Panc1 (cell line): ENCODE data around the gene ERICH3. TPM values are rescaled to one million over a fixed set of nuclear protein-coding genes. Genes with fewer than 3 reads are reported as not detected.

Source experiments
- ATAC-seq: fragments of 200-7000 bp; cut with Tn5 transposase; 2 replicates; pipeline ENCODE4 v1.9.1; 2020; ENCODE audit warnings: mild to moderate bottlenecking, moderate library complexity
- BruUV-seq: library from RNA; stranded (reverse); fragments of 400-500 nt; replicated peaks from 2 replicates; lab custom pipeline; 2021; lab: Mats Ljungman, UMichigan
- CTCF ChIA-PET: fragments of 300-600 bp; sonication (Branson Sonifier 250); formaldehyde crosslinking; loops from one replicate; lab custom pipeline; 2022; ENCODE audit warnings: antibody characterized with exemption; lab: Charles Lee
- POLR2A ChIA-PET: fragments of 300-600 bp; sonication (Branson Sonifier 250); formaldehyde crosslinking; loops from one replicate; lab custom pipeline; 2022; ENCODE audit warnings: antibody characterized with exemption; lab: Charles Lee
- DNase-seq: peaks from one replicate; pipeline ENCODE4 v3.0.0-alpha.2; 2010; ENCODE audit warnings: low read depth, low spot score
- H3K27ac ChIP-seq: 2 replicates; pipeline ENCODE4 v1.5.1; 2011; ENCODE audit warnings: mild to moderate bottlenecking, low read length, inconsistent platforms
- H3K27me3 ChIP-seq: fragments of 200-500 bp; sonication (Bioruptor generic); 2 replicates; pipeline ENCODE4 v1.6.0; 2014; ENCODE audit warnings: low read length, inconsistent platforms; ENCODE audit not compliant: control insufficient read depth, insufficient read depth
- H3K36me3 ChIP-seq: fragments of 200-500 bp; sonication (Bioruptor generic); 2 replicates; pipeline ENCODE4 v1.5.1; 2014; ENCODE audit warnings: inconsistent platforms, mild to moderate bottlenecking, low read length, moderate library complexity; ENCODE audit not compliant: control insufficient read depth, insufficient read depth
- H3K4me1 ChIP-seq: 2 replicates; pipeline ENCODE4 v1.5.1; 2011; ENCODE audit warnings: inconsistent platforms, mild to moderate bottlenecking, low read length, moderate library complexity; ENCODE audit not compliant: control insufficient read depth, insufficient read depth
- H3K4me3 ChIP-seq, 2 experiments: 2 replicates each; pipeline ENCODE4 v1.5.1; 2011 to 2012; ENCODE audit warnings: low read depth in 2 of 2, low read length in 2 of 2, mild to moderate bottlenecking in 2 of 2, inconsistent platforms in 1 of 2, moderate library complexity in 1 of 2
- H3K9me3 ChIP-seq: fragments of 200-500 bp; sonication (Bioruptor generic); 2 replicates; pipeline ENCODE4 v1.5.1; 2014; ENCODE audit warnings: low read depth, mild to moderate bottlenecking, inconsistent platforms, low read length, moderate library complexity; ENCODE audit not compliant: control insufficient read depth, insufficient read depth
- CTCF ChIP-seq: fragments of 450-650 bp; IDR thresholded peaks from 2 replicates; pipeline ENCODE4 v1.5.1; 2017; ENCODE audit warnings: mild to moderate bottlenecking
- POLR2AphosphoS5 ChIP-seq: IDR thresholded peaks from 2 replicates; pipeline ENCODE4 v1.6.1; 2012; ENCODE audit warnings: mild to moderate bottlenecking, low read depth, low read length, moderate library complexity
- REST ChIP-seq, 2 experiments: IDR thresholded peaks; 2 replicates each; pipeline ENCODE4 v1.6.1; 2011 to 2012; ENCODE audit warnings: low read depth in 2 of 2, control low read depth in 1 of 2, low read length in 1 of 2, mild to moderate bottlenecking in 1 of 2, moderate library complexity in 1 of 2; ENCODE audit not compliant: insufficient read depth in 1 of 2
- SIN3A ChIP-seq: IDR thresholded peaks from 2 replicates; pipeline ENCODE4 v1.6.1; 2012; ENCODE audit warnings: low read depth, mild to moderate bottlenecking, low read length, moderate library complexity, borderline replicate concordance; ENCODE audit not compliant: insufficient read depth
- TCF7L2 ChIP-seq: IDR thresholded peaks from 2 replicates; pipeline ENCODE4 v1.6.1; 2011; ENCODE audit warnings: mild to moderate bottlenecking, low read depth, low read length, inconsistent platforms
- in situ Hi-C: cut with HindIII; loops from 2 replicates; pipeline ENCODE4 v1.10.0; 2016; ENCODE audit warnings: low sequenced_read_pairs, low pct_unique_long_range_greater_than_20kb
- intact Hi-C: fragments of 100-400 bp; cut with micrococcal nuclease; formaldehyde crosslinking; loops from one replicate; pipeline ENCODE4 v1.10.0; 2022; ENCODE audit not compliant: unreplicated experiment
- total RNA-seq: library from RNA; stranded (reverse); gene quantifications from one replicate; pipeline ENCODE4 v1.2.1, GENCODE V29; 2021; ENCODE audit not compliant: unreplicated experiment

Gene ERICH3
- total RNA-seq, 1 experiment from 2014 or later = not detected

- Histone ChIP-seq H3K27me3 (no peaks in the 10 kb centered on the region), H3K27ac (no peak overlapping the region), H3K36me3 (no peaks in the 10 kb centered on the region), H3K4me3 (no peak overlapping the region), H3K9me3 (no peaks in the 10 kb centered on the region), H3K4me1 (no peaks in the 10 kb centered on the region)
- ATAC-seq = no peak
- intact Hi-C loops (no loop called here), in situ Hi-C loops (no loop called here)
- BruUV-seq = no TSS peak
- DNase-seq = no peak
- no peak for TF ChIP-seq SIN3A
- no peak for TF ChIP-seq TCF7L2
- TF ChIP-seq REST (IDR thresholded peaks at IDR 0.05; ENCODE audit: insufficient read depth in 1 of 2, low read depth in 2 of 2, low read length in 1 of 2) = no peak
- TF ChIP-seq POLR2AphosphoS5 = no peak
- TF ChIP-seq CTCF = no peak
- ChIA-PET POLR2A (no interaction called here), CTCF (no interaction called here)
Observed at GRCh38 chr1:74623716-74624115, 49.9 kb downstream of the ERICH3 start.

GRCh38 chr1:74620242-74620641 lies 53.4 kb downstream of the ERICH3 start:
- ChIA-PET CTCF (no interaction called here), POLR2A (no interaction called here)
- ATAC-seq (no peak), DNase-seq (no peak)
- no peaks in the 10 kb centered on the region for H3K36me3 ChIP-seq
- BruUV-seq = no TSS peak
- no peaks in the 10 kb centered on the region for H3K4me1 ChIP-seq
- intact Hi-C loops (no loop called here), in situ Hi-C loops (no loop called here)
- H3K27ac ChIP-seq = no peak overlapping the region
- H3K27me3 ChIP-seq = no peaks in the 10 kb centered on the region
- no peaks in the 10 kb centered on the region for H3K9me3 ChIP-seq
- no peak overlapping the region for H3K4me3 ChIP-seq
- TF ChIP-seq TCF7L2 (no peak), POLR2AphosphoS5 (no peak), CTCF (no peak), SIN3A (no peak), REST (IDR thresholded peaks at IDR 0.05; ENCODE audit: insufficient read depth in 1 of 2, low read depth in 2 of 2, low read length in 1 of 2) (no peak)
